H9 (cell line): ENCODE data around the gene FABP1. TPM values are rescaled to one million over a fixed set of nuclear protein-coding genes. Genes with fewer than 3 reads are reported as not detected.

Experiments
- DNase-seq: peaks from one replicate; pipeline ENCODE4 v3.0.0-alpha.2; 2017
- H2AFZ ChIP-seq: one replicate; pipeline ENCODE4 v1.6.1; 2013; ENCODE audit warnings: mild to moderate bottlenecking, low read length, control low read depth, moderate library complexity
- H2AK5ac ChIP-seq: 2 replicates; pipeline ENCODE4 v1.6.1; 2013; ENCODE audit warnings: low read length, control low read depth, mixed read lengths; ENCODE audit not compliant: insufficient read length
- H2BK120ac ChIP-seq: one replicate; pipeline ENCODE4 v1.6.1; 2013; ENCODE audit warnings: low read depth, mild to moderate bottlenecking, low read length, control low read depth, inconsistent platforms; ENCODE audit not compliant: poor library complexity, severe bottlenecking
- H2BK12ac ChIP-seq: 2 replicates; pipeline ENCODE4 v1.6.1; 2013; ENCODE audit warnings: low read length, control low read depth, mixed read lengths, low read depth; ENCODE audit not compliant: insufficient read length
- H2BK15ac ChIP-seq: 2 replicates; pipeline ENCODE4 v1.6.1; 2013; ENCODE audit warnings: low read depth, low read length, control low read depth
- H2BK20ac ChIP-seq: one replicate; pipeline ENCODE4 v1.6.1; 2013; ENCODE audit warnings: low read depth, mild to moderate bottlenecking, low read length, control low read depth, inconsistent platforms; ENCODE audit not compliant: poor library complexity, severe bottlenecking
- H2BK5ac ChIP-seq: 2 replicates; pipeline ENCODE4 v1.6.1; 2013; ENCODE audit warnings: low read length, control low read depth, mixed read lengths; ENCODE audit not compliant: insufficient read length
- H3K14ac ChIP-seq: 2 replicates; pipeline ENCODE4 v1.6.1; 2013; ENCODE audit warnings: low read length, control low read depth; ENCODE audit not compliant: insufficient read depth
- H3K18ac ChIP-seq: 2 replicates; pipeline ENCODE4 v1.6.1; 2013; ENCODE audit warnings: low read depth, mild to moderate bottlenecking, mixed read lengths, low read length, control low read depth; ENCODE audit not compliant: insufficient read length
- H3K23ac ChIP-seq: 2 replicates; pipeline ENCODE4 v1.6.1; 2013; ENCODE audit warnings: low read length, control low read depth, mixed read lengths, low read depth; ENCODE audit not compliant: insufficient read length
- H3K23me2 ChIP-seq: 2 replicates; pipeline ENCODE4 v1.6.1; 2013; ENCODE audit warnings: low read depth, mild to moderate bottlenecking, mixed read lengths, low read length, control low read depth; ENCODE audit not compliant: insufficient read length, poor library complexity, severe bottlenecking
- H3K27ac ChIP-seq: 2 replicates; pipeline ENCODE4 v1.5.1; 2013; ENCODE audit warnings: low read length, control low read depth, mixed read lengths, low read depth; ENCODE audit not compliant: insufficient read length
- H3K27me3 ChIP-seq: 2 replicates; pipeline ENCODE4 v1.6.1; 2013; ENCODE audit warnings: low read length, control low read depth, inconsistent platforms; ENCODE audit not compliant: insufficient read depth
- H3K4ac ChIP-seq: 2 replicates; pipeline ENCODE4 v1.6.1; 2013; ENCODE audit warnings: low read depth, mild to moderate bottlenecking, control low read depth, inconsistent platforms, low read length, moderate library complexity
- H3K4me1 ChIP-seq: 2 replicates; pipeline ENCODE4 v1.6.1; 2013; ENCODE audit warnings: low read length, control low read depth, inconsistent platforms; ENCODE audit not compliant: insufficient read depth
- H3K4me2 ChIP-seq: 2 replicates; pipeline ENCODE4 v1.6.1; 2013; ENCODE audit warnings: low read length, control low read depth, mixed read lengths; ENCODE audit not compliant: insufficient read length, insufficient read depth
- H3K56ac ChIP-seq: 2 replicates; pipeline ENCODE4 v1.6.1; 2013; ENCODE audit warnings: low read depth, mild to moderate bottlenecking, mixed read lengths, low read length, control low read depth; ENCODE audit not compliant: insufficient read length
- H3K79me1 ChIP-seq: 2 replicates; pipeline ENCODE4 v1.6.1; 2013; ENCODE audit warnings: low read depth, mild to moderate bottlenecking, moderate library complexity, low read length, control low read depth, inconsistent platforms; ENCODE audit not compliant: insufficient read depth, poor library complexity, severe bottlenecking
- H3K79me2 ChIP-seq: 2 replicates; pipeline ENCODE4 v1.6.1; 2013; ENCODE audit warnings: low read length, control low read depth, inconsistent platforms; ENCODE audit not compliant: insufficient read depth
- H3K9ac ChIP-seq: 2 replicates; pipeline ENCODE4 v1.6.1; 2013; ENCODE audit warnings: low read length, control low read depth, mixed read lengths; ENCODE audit not compliant: insufficient read length; ENCODE audit errors: extremely low read depth
- H3K9me3 ChIP-seq: one replicate; pipeline ENCODE4 v1.6.1; 2013; ENCODE audit warnings: low read depth, low read length, inconsistent platforms; ENCODE audit not compliant: control insufficient read depth
- H3T11ph ChIP-seq: one replicate; pipeline ENCODE4 v1.6.1; 2013; ENCODE audit warnings: mild to moderate bottlenecking, low read length, control low read depth, inconsistent platforms
- H4K20me1 ChIP-seq: one replicate; pipeline ENCODE4 v1.6.1; 2013; ENCODE audit not compliant: control insufficient read depth, insufficient read length, insufficient read depth
- H4K5ac ChIP-seq: 2 replicates; pipeline ENCODE4 v1.6.1; 2013; ENCODE audit warnings: low read depth, mild to moderate bottlenecking, mixed read lengths, low read length, control low read depth; ENCODE audit not compliant: insufficient read length
- H4K8ac ChIP-seq: replicated peaks from 2 replicates; pipeline ENCODE4 v1.6.1; 2013; ENCODE audit warnings: low read length, control low read depth, mixed read lengths, low read depth; ENCODE audit not compliant: insufficient read length
- H4K91ac ChIP-seq: 2 replicates; pipeline ENCODE4 v1.6.1; 2013; ENCODE audit warnings: low read depth, mild to moderate bottlenecking, moderate library complexity, mixed read lengths, low read length, control low read depth; ENCODE audit not compliant: insufficient read length
- H3K27ac Mint-ChIP-seq, 3 experiments: 2 replicates in 2 of 3; 3 replicates in 1 of 3; pipeline ENCODE4 v1.8.0; 2020 to 2021; ENCODE audit warnings: mixed read lengths in 3 of 3, mild to moderate bottlenecking in 1 of 3, moderate library complexity in 1 of 3
- H3K27me3 Mint-ChIP-seq: 2 replicates; pipeline ENCODE4 v1.8.0; 2021; ENCODE audit warnings: low read depth, mild to moderate bottlenecking, moderate library complexity, mixed read lengths
- H3K36me3 Mint-ChIP-seq, 3 experiments: 2 replicates in 2 of 3; 3 replicates in 1 of 3; pipeline ENCODE4 v1.8.0; 2020 to 2021; ENCODE audit warnings: low read depth in 3 of 3, mixed read lengths in 3 of 3; ENCODE audit not compliant: insufficient read depth in 1 of 3
- H3K4me1 Mint-ChIP-seq, 2 experiments: 2 replicates each; pipeline ENCODE4 v1.8.0; 2020; ENCODE audit warnings: mixed read lengths in 2 of 2
- H3K4me3 Mint-ChIP-seq, 2 experiments: 2 replicates in 1 of 2; 3 replicates in 1 of 2; pipeline ENCODE4 v1.8.0; 2020 to 2021; ENCODE audit warnings: mild to moderate bottlenecking in 2 of 2, mixed read lengths in 2 of 2, moderate library complexity in 1 of 2
- H3K9me3 Mint-ChIP-seq, 2 experiments: 2 replicates in 1 of 2; 3 replicates in 1 of 2; pipeline ENCODE4 v1.8.0; 2020; ENCODE audit warnings: mild to moderate bottlenecking in 2 of 2, mixed read lengths in 2 of 2, moderate library complexity in 1 of 2
- whole genome bisulfite sequencing: extraction: QIAGEN DNeasy Blood & Tissue Kit; methylation state at CpG from one replicate; pipeline ENCODE4 v1.1.7; 2013; ENCODE audit warnings: missing lambda C conversion rate, low lambda C conversion rate, mixed read lengths; ENCODE audit not compliant: insufficient read length; ENCODE audit errors: extremely low coverage; 5-methylcytosine and 5-hydroxymethylcytosine counted together
- total RNA-seq: library from RNA; stranded (reverse); gene quantifications from 2 replicates; pipeline ENCODE4 v1.2.1, GENCODE V29; 2021
- TF ChIP-seq, protein P1 (sequence below): fragments of 200-600 bp; sonication (generic); conservative IDR thresholded peaks from 3 replicates; pipeline ENCODE4 v1.8.0; 2021; ENCODE audit warnings: antibody characterized with exemption, mild to moderate bottlenecking

Gene FABP1
- total RNA-seq, 1 experiment from 2014 or later, result not detected

DNA sequence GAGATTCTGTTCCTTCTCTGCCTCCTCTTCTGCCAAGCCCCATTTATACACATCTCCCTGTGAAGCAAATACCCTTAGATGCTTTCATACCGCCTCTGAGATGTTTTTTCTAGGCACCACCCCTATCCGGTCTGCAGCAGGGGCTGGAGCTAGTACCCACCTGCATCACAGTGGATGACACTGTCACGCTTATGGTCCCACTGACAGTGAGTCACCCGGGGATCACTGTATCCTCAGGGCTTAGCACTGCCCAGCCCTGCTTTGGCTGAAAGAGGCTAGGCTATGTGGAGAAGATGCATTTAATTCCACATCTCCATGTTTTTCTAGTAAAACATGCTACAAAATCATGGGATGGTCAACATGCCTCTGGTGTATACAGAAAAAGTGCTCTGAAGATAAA is 9.9 kb downstream of the FABP1 start:
- H3K4me3 Mint-ChIP-seq, result no peak overlapping the region
- Histone ChIP-seq H3K9ac (no peak overlapping the region), H3K23ac (no peak overlapping the region), H4K20me1 (no peaks in the 10 kb centered on the region), H3T11ph (no peak overlapping the region), H2BK120ac (no peak overlapping the region), H2BK12ac (no peak overlapping the region), H3K27me3 (no peaks in the 10 kb centered on the region), H2BK15ac (no peak overlapping the region), H3K4me2 (no peak overlapping the region), H3K9me3 (no peaks in the 10 kb centered on the region), H2BK20ac (no peak overlapping the region), H3K23me2 (no peaks in the 10 kb centered on the region), H3K14ac (no peak overlapping the region), H2AK5ac (no peak overlapping the region), H3K4me1 (no peaks in the 10 kb centered on the region), H3K4ac (no peak overlapping the region), H2BK5ac (no peak overlapping the region), H3K56ac (no peak overlapping the region), H4K91ac (no peak overlapping the region), H3K18ac (no peak overlapping the region), H4K8ac (no peak overlapping the region), H3K79me1 (no peaks in the 10 kb centered on the region), H3K27ac (no peak overlapping the region), H4K5ac (no peak overlapping the region), H2AFZ (no peak overlapping the region), H3K79me2 (no peaks in the 10 kb centered on the region)
- WGBS, result no CpG with 5 or more reads among the region's 4 CpGs
- H3K4me1 Mint-ChIP-seq, result peaks cover 11% of the 10 kb centered on the region in 2 experiments
- H3K9me3 Mint-ChIP-seq, result no peaks in the 10 kb centered on the region
- TF ChIP-seq, protein P1, sequence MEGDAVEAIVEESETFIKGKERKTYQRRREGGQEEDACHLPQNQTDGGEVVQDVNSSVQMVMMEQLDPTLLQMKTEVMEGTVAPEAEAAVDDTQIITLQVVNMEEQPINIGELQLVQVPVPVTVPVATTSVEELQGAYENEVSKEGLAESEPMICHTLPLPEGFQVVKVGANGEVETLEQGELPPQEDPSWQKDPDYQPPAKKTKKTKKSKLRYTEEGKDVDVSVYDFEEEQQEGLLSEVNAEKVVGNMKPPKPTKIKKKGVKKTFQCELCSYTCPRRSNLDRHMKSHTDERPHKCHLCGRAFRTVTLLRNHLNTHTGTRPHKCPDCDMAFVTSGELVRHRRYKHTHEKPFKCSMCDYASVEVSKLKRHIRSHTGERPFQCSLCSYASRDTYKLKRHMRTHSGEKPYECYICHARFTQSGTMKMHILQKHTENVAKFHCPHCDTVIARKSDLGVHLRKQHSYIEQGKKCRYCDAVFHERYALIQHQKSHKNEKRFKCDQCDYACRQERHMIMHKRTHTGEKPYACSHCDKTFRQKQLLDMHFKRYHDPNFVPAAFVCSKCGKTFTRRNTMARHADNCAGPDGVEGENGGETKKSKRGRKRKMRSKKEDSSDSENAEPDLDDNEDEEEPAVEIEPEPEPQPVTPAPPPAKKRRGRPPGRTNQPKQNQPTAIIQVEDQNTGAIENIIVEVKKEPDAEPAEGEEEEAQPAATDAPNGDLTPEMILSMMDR, result no peak
- H3K27ac Mint-ChIP-seq, result no peak overlapping the region; a peak in 1 of 7 replicates
- no peaks in the 10 kb centered on the region; a peak in 1 of 7 replicates for H3K36me3 Mint-ChIP-seq
- no peak for DNase-seq
- peaks cover 11% of the 10 kb centered on the region for H3K27me3 Mint-ChIP-seq
